ENCODE results near the gene AQP10.

DNA sequence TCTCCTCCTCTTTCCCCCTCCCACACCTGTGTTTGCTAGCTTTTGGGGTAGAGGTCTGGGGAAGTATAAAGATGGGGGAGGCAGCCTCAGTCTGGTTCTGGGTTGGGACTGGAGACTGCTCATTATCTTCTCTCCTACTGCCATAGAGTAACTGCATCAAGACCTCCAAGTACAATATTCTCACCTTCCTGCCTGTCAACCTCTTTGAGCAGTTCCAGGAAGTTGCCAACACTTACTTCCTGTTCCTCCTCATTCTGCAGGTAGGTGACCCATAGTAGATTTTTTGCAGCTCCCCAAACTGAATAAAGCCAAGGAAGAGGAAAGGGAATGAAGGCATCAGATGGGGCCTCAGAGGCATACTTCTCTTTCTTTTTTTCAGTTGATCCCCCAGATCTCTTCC, 9.8 kb downstream of the AQP10 start:
- TF ChIP-seq POLR2AphosphoS5 (IDR thresholded peaks at IDR 0.05) (no peak), CTCF (IDR thresholded peaks at IDR 0.05 in 8 of 11, conservative IDR thresholded peaks at IDR 0.05 in 3 of 11) (no peak), POLR2A (IDR thresholded peaks at IDR 0.05) (no peak)

Measured in spleen (tissue), 7 donors.